GM12878 (cell line): ENCODE measurements around the gene WDR11.

Source experiments
- CEBPZ ChIP-seq: fragments of 150-350 bp; IDR thresholded peaks from 2 replicates; pipeline ENCODE4 v1.6.1; 2016; ENCODE audit warnings: low read depth, low read length
- SP1 ChIP-seq: IDR thresholded peaks from one replicate; pipeline ENCODE4 v1.6.1; 2011; ENCODE audit warnings: low read depth, low read length

GRCh38 chr10:120827251-120827875 is 23.8 kb upstream of the WDR11 start:
- TF ChIP-seq SP1: no peak
- TF ChIP-seq CEBPZ: no peak
